ENCODE data around the gene KIF26B.

DNA sequence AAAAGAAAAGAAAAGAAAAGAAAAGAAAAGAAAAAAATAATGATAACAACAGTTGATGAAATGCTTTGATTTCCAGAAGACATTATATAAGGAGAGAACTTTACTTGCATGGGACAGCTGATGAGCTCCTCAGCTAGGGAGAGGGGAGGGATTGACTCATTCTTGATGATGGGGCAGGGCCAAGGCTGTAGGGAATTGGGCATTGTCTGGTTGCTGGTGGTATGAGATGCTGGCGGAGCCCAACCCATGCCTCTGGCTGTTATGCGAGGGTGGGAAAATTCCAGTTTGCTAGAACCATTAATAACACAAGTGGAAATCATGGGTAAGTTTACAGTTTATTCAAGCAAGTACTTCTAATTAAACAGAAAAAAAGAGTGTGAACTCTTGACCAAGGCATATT lies 36.0 kb upstream of the KIF26B start:
- TF ChIP-seq, protein P1, sequence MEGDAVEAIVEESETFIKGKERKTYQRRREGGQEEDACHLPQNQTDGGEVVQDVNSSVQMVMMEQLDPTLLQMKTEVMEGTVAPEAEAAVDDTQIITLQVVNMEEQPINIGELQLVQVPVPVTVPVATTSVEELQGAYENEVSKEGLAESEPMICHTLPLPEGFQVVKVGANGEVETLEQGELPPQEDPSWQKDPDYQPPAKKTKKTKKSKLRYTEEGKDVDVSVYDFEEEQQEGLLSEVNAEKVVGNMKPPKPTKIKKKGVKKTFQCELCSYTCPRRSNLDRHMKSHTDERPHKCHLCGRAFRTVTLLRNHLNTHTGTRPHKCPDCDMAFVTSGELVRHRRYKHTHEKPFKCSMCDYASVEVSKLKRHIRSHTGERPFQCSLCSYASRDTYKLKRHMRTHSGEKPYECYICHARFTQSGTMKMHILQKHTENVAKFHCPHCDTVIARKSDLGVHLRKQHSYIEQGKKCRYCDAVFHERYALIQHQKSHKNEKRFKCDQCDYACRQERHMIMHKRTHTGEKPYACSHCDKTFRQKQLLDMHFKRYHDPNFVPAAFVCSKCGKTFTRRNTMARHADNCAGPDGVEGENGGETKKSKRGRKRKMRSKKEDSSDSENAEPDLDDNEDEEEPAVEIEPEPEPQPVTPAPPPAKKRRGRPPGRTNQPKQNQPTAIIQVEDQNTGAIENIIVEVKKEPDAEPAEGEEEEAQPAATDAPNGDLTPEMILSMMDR (IDR thresholded peaks at IDR 0.05) = no peak
- TF ChIP-seq POLR2A (IDR thresholded peaks at IDR 0.05) = no peak
